GDM1 (cell line): Measurements from ENCODE around the gene CELF1.

ENCODE experiments used
- DNase-seq: peaks from one replicate; lab custom pipeline; 2025; lab: John Stamatoyannopoulos, UW

CELF1 gene

DNA sequence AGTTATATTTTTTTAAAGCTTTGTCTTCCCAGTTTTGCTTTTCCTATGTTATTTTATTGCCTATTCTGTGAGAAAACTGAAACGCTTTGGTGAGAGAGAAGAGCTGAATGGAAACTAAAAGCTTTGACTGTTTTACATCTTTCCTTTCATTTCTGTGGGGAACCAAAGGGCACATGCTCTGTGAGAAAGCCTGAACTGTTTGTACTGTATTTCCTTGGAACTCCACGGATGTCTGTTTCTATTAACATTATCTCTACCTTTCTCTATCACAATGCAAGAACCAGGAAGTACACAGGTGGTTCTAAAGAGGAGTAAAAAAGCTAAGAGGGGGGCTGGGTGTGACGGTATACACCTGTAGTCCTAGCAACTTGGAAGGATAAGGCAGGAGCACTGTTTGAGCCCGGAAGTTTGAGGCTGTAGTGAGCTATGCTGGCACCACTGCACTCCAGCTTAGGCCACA, 43.8 kb downstream of the CELF1 start:
- no peak for DNase-seq

DNA sequence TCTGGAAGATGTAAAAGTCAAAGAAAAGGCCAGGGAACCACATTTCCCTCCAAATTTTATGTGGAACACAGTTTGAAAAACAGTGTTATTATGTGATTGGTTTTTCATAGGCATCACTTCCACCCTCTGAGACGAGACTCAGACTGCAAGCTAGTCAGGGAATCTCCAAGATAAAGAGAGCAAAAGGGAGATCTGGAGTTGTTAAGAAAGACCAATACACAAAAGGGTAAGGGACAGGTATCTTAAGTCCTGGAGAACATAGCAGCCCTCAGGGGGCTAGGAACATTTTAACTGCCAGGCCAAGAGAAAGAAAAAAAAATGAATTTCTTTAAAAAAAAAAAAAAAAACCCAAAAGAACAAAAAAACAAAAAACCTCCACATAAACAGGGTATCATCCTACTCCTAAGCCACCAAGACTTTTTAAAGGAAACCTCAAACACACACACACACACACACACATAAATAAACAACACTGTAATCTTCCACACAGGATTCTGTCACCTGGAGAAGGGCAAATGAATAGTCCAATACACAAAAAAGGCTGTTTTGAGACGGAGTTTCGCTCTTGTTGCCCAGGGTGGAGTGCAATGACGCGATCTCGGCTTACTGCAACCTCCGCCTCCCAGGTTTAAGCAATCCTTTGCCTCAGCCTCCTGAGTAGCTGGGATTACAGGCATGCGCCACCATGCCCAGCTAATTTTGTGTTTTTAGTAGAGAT, 44.5 kb downstream of the CELF1 start:
- no peak for DNase-seq

DNA sequence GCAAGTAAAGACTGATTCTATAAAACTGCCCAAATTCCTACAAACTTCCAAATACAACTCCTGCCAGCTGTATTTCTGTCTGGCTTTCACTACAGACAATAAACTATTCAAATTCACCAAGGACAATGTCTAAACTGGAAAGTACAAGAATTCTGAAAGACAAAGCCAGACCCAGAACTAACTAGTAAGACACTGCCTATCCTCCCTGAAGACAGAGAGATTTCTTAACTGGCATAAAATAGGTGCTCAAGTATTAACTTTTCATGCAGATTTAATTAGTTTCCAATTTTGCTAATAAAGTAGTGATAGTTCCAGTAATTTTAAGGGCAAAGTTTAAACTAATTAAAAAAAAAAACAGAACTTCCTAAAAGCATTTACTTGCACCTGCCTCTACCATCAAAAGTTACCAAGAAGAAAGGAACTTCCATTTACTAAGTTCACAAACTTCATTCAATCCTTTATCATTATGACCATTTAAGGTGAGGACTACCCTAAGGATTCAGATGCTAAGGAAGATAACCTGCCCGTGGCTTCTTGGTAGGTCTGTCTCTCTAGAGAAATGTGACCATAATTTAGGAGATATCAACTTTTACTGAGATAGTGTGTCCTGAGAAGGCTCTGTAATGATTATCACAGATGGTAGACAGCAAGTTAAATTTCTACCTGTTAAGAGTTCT, 45.2 kb downstream of the CELF1 start:
- no peak for DNase-seq

DNA sequence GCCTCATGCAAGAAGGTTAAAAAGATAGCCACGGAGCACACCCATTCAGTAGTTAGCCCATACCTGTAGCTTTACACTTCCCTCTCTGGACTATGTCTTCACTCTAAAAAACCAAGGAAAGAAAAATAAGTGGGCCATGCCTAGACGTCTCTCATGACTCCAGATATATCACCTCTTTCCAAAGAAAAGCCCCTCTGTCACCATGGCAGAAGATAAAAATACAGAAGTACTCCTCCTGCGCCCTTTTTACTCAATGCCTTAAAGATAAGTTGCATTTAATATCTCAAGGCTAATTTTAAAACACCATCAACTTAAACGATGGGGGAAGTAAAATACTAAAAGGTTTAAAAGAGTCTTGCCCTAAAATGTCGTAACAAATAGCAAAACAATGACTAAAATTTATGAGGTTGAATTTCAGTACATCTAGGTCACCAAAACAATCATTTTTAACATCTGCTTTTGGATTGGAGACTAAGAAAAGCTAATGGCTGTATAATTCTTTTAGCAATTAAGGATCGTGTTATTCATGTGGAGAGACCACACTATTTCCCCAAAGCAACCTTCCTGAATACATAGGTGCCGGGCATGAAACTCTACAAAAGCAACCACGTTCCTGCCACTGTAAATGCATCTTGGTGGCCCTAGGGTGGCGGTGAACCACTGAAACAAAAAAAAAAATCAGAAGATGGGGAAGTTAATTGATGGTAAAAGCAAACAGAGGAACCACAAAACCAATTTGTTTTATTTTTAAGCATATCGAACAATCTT, 46.0 kb downstream of the CELF1 start:
- no peak for DNase-seq

DNA sequence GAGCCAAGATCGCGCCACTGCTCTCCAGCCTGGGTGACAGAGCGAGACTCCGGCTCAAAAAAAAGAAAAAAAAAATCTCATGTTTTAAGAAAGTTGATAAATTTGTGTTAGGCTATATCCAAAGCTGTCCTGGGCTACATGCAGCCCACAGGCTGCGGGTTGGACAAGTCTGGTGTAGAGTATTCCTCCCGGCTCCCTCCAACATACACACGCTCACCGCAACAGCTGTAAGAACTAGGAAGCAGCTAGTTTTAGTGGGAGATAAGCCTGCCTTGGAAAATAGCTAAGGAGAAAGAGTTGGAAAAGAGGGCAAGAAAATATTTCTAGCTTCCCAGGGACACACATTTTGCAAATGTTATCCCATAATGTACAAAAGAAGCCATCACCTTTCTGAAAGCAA, 46.6 kb downstream of the CELF1 start:
- DNase-seq: no peak

DNA sequence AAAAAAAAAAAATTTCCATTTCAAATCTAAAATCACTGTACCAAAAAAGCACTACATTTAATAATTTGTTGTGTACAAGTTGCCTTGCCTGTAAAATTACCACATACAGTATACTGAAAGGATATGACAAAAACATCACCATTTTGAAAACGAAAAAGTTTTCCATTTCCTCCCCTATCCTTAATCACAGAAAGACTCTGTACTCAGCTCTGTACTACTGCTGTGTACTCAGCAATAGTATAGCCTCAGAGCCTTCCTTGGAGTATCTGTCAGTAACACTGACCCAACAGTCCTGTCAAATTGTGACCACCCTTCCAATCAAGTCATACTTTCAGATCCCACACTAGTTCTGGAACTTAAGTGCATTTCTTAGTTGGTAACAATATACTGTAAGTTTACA, 48.0 kb downstream of the CELF1 start:
- no peak for DNase-seq

DNA sequence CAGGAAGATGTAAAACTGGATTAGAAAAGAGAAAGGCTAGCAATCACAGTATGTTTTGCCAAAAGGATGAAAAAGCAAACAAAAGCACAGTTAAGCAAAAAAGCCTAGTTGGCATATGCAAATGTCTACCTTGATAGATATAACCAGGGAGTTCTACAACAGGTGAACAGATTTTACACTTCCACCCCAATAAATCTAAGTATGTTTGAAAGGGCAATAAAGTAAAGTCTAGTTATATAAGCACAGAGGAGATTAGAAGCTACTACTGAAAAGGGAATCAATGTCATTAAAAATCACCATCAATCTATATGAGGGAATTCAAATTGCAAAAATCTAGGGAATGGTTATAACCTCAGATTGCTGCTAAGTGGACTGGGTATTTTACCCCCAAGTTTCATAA, 49.7 kb downstream of the CELF1 start:
- no peak for DNase-seq

DNA sequence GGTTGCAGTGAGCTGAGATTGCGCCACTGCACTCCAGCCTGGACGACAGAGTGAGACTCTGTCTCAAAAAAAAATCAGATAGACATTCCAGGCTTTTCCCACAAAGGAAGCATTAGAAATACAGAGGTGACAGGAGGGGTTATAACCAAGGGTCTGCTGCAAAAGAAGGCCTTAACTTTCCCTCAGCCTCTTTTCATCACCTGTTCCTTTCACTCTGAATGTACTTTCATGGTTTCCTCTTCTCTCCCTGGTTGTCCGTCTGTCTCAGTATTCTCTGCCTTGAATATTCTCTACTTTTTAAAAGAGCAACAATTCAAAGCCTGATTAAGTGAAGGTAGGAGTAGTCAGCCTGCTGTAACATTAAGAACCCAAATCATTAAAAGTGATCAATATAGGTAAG, 50.2 kb downstream of the CELF1 start:
- no peak for DNase-seq

DNA sequence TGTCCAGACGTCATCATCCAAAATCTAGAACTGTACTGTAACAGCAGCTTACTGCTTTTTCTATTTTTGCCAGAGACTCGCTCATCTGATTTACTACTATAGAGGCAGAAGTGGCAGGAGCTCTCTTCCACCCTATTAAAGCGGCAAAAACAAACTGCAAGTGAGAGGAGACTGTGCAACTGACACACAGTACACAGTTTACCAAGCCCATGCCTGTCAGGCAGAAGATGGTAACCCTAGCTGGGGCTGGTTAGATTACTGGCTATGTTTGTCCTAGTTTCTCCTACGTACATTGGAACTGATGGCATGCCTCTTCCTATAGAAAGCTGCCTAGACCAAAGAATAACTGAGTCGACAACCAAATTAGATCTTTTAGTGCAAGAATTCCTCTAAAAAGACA, 51.8 kb downstream of the CELF1 start:
- DNase-seq: no peak

DNA sequence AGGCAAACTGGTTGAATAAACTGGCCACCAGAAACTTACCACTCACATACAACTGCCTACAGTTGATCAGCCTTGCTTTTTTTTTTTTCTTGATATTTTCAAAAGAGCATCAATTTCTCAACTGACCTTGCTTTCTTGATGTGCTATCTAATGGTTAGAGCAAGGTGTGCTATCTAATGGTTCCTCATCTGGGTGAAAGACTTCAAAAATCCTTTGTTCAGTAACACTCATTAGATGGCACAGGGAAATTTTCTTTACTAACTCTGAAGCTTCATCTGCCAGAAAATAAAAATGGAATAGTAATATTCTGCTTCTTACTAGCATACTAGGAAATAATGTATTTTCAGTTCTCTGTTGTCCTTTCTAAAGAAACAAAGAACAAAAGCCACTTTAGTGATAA, 52.8 kb downstream of the CELF1 start:
- no peak for DNase-seq

DNA sequence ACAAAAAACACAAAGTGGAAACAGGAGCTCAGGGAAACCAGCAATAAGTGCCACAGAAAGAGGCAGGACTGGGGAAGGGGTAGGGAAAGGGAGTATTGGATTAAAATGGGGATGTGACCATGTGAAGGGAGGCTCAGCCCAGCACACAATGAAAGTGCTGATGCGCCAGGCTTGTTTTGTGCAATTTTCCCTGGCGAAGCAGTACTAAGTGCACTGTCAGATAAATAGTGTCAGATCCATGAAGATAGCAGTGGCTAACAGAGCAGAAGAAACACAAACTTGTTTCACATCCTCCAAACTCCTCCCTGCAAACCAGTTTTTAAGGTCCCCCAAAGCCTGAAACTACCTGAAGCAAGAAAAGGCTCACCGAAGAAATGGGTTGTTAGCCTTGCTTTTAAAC, 53.3 kb downstream of the CELF1 start:
- no peak for DNase-seq

DNA sequence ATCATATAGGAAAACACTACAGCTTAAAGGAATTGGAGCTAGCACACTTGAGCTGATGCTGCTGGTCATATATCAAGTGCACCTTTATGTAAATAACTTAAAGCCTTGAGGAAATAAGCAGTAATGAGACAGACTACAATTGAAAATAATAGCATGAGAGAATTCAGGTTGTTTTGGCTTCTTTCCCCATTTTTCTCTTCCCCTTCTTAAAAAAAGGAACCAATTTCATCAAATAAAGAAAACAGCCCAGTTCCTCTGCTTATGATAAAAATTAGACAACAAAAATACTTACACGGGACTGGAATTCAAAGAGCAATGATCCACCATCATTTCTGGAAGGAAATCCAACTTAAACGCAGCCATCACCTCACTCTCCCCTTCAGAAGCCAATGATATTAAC, 53.8 kb downstream of the CELF1 start:
- DNase-seq: no peak

DNA sequence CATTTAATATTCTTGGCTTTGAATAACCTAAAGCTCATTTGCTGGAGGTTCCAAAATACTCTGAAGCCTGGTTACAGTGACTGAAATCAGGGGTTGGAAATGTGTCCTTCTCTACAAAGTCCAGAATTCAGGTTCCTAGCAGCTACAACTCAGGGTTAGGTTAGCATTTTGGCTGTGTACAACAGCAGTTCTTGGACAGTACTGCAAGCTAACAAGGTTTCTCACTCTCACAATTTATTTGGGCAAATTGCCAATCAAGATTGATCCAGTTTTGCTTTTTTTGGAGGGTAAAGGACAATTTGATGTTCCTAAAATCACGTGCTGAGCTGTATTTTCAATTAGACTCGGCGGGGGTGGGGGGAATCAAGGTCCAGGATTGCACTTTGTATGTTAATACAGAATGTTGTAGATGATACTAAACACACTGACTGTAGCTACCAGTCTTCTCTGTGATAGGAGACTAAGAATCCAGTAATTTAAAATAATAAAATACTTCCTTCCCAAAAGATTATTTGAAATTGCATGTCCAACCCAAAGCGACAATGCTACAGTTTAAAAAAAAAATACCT, 54.3 kb downstream of the CELF1 start:
- DNase-seq: no peak

DNA sequence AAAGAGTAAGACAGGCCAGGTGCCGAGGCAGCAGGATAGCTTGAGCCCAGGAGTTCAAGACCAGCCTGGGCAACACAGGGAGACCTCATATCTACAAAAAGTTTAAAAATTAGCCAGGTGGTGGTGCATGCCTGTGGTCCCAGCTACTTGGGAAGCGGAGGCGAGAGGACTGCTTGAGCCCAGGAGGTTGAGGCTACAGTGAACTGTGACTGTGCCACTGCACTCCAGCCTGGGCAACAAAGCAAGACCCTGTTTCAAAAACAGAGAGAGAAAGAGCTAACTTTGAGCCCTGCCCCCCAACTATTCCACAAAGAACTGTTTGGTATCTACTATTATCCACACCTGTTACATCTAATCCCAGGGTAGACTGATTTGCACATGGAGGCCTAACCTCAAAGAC, 54.8 kb downstream of the CELF1 start:
- DNase-seq: no peak

DNA sequence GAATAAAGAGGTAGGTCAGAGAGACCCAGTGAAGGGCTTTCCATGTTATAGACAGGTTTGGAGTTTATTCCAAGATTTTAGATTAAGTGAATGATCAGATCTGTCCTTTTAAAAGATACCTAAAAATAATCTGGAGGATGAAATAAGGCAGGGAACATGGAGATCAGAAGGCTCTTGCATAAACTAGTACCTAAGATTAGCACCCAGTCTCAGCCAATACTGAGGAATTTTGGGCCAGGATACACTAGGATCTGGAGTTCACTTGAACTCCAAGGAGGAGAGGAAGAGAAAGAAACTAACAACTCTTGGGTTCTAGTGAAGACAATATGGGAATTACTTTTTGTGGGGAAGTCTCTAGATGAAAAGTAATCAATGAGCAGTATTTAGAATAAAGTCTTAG, 56.1 kb downstream of the CELF1 start:
- no peak for DNase-seq

DNA sequence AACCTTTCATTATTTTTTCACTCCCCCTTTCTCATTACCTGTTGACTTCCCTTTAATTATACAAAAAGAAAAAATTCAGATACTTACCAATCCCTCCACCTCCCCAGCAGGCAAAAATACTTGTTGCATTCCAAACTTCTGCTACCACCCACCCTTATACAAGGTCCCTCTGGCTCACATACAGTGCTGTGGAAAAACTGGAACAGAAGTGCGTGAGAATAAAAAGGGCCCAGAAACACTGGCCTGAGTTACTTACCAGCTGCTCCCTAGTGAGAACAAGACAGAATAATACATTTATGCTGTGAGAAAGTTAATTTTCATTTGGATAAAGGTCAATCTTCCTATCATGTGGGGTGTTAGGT, 57.1 kb downstream of the CELF1 start:
- no peak for DNase-seq

DNA sequence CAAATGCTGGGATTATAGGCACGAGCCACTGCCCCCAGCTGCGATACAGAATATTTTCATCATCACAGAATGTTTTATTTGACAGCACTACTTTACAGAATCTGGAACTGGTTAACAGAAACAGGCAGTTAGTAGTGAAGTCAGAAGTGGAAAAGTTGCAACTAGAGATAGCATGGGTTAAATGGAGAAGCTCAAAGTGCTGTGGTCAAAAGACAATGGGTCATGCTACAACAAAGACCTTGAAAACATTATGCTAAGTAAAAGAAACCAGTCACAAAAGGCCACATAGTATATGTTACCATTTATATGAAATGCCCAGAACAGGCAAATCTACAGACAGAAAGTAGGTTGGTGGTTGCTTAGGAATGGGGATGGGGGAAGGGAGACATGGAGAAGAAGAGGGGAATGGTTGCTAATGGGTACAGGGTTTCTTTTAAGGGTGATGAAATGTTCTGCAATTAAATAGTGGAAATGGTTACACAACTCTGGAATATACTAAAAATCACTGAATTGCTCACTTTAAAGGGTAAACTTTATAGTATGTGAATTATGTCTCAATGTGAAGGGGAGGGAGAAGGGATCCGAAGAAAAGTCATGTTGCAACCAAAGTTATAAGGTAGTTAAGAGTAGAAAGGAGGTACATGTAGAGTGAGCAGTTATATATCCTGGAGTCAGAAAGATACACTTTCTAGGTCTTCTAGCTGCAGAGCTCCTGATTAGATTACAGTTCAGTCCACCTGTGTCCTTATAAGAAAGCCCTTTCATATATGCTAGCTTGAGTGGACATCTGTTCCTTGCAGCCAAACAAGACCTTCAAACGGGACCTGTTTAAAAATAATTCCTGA, 57.7 kb downstream of the CELF1 start:
- no peak for DNase-seq

DNA sequence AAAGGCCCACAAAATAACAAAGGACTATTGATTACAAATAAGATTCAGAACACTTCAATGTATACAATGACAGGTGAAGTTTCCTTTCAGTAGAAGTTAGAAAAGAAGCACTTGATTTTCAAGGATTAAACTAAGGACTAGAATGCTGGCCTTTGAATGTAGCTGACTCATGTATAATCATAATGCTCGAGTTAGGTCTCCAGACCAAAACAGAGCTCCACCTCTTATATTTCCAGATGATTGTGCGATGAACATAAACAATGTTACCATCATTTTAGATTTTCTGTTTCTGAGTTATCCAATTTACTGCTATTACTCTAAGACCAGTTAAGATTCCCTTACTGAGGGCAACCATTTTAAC, 63.6 kb downstream of the CELF1 start:
- DNase-seq: no peak

DNA sequence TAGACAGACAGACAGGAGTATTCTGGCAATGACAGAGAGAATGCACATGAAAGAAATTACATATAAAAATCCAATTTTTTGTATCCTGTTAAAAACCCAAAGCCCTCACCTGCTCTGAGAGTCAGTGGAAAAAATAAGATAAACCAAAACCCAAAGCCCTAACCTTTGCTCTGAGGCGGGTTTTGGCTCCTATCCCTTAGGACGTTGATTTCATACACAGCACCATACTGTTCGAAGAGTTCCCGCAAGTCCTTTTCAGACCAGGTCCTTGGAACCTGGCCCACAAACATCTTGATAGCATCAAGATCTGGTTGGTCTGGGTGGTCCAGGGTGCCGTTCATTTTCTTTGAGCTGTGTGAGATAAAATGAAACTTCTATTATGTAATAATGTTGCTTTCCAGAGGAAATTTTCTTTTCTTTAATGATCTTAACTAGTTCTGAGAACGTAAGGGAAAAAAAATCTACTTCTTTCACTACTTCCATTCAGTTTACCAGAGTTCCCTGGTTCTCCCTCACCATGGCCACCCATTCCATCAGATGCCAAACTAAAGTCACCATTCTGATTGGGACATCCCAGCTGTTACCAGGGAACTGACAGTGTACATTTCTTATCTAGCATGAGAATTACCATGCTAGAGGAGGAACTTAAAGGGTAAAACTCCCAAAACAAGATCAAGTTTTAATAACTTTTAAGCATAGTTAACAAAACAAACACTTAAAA, 64.1 kb downstream of the CELF1 start:
- no peak for DNase-seq

DNA sequence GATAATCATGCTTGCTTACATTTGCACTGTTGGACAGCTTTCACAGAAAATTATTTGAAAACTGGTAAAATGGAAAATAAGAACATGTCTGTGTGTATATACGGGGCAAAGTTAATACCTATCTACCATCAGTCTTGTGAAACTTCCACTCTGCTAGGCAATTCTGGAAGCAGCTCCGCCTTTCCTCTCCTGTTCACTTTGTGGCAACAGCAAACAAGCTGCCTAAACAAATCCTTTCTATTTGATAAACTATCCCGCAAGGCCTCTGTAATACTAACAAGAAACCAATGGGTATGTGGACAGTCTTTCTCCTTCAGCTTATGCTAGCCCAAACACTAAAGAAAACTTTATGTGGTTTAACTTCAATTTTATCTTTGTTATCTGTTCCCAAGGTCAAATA, 64.8 kb downstream of the CELF1 start:
- no peak for DNase-seq

DNA sequence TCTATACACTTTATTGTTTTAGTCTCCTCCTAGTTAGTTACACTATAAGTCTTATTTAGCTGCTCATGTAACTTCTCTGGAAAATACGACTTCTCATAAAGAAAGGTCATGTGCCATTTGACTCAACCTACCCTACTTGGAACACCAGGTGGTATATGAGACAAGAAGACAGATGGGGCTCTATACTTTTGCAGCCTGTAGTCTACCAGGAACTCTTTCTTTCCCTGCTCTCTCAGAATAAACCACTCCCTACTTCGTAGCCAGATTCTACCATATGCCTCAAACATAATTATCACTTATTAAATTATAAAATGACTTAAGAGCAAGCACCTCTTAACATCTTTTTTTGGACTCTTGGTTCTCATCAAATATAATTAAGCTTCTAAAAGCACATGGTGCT, 65.5 kb downstream of the CELF1 start:
- no peak for DNase-seq
